DMS153 (cell line): Measurements from ENCODE around the gene HTT.
"Not testable (repeated sequence)": the region's sequence is repeated elsewhere in the genome, so short reads cannot be mapped to it uniquely, and the experiment has no call there.

Source experiments
- DNase-seq: peaks from one replicate; lab custom pipeline; 2025; lab: John Stamatoyannopoulos, UW

HTT gene

DNA sequence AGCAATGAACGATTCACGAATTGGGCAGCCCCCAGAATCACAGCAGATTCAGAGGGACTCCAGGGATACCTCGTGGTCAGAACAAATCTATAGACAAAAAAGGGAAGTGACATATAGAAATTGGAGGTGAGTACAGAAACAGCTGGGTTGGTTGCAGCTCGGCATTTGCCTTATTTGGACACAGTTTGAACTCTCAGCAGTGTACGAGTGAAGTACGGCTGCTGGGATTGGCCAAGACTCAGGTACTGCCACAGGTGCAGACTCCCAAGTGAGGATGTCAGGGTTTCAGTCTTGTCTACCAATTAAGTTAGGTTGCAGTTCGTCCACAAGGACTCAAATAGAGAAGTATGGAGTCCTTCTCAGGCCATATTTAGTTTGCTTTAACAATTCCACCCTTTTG, 28.3 kb upstream of the HTT start:
- DNase-seq, result no peak

GRCh38 chr4:3046623-3047022, 27.9 kb upstream of the HTT start:
- no peak for DNase-seq

DNA sequence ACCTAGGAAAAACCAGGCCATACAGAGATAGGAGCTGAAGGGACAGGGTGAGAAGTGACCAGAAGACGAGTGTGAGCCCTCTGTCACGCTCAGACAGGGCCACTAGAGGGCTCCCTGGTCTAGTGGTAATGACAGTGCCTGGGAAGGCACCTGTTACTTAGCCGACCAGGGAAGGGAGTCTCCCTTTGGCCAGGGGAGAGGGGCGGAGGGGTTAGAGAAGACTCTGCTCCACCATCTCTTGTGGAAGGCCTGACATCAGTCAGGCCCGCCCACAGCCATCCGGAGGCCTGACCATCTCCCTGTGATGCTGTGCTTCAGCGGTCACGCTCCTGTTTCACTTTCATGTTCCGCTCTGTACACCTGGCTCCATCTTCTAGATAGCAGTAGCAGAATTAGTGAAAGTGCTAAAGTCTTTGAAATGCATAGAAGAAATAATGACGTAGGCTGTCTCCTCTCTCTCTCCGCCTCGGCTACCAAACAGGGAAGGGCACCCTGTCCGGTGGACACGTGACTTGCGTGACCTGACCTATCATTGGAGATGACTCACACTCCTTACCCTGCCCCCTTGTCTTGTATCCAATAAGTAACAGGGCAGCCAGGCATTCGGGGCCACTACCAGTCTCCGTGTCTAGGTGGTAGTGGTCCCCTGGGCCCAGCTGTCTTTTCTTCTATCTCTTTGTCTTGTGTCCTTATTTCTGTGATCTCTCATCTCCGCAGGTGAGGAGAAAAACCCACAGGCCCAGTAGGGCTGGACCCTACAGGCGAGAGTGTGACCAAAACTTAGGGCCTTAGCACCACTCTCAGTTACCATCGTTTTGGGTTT, 26.8 kb upstream of the HTT start:
- no peak for DNase-seq

DNA sequence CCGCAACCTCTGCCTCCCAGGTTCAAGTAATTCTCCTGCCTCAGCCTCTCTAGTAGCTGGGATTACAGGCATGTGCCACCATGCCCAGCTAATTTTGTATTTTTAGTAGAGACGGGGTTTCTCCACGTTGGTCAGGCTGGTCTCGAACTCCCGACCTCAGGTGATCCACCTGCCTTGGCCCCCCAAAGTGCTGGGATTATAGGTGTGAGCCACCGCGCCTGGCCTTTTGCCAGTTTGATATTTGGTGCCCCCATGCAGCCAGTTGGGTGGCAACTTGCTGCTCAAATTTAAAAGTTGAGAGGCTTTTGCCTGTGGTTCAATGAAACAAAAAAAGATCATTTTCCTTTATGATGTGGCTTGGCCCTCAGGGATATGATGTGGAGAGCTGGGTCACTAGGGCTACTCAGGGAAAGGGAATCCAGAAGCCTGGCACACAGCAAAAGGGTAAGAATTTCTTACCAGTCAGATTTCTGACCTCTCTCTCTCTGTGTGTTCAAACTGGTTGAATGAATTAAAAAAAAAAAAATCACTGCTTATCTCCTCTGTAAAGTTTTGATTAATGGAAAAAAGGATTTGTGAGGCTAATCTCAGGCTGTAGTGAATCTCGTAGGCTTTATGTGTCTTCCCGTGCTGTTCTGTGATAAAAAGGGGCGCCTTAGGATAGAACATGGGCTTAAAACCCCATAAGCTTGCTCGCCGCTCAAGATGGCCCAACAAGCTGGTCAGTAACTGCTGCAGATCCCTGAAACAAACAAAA, 23.2 kb upstream of the HTT start:
- DNase-seq, result not testable (repeated sequence)

DNA sequence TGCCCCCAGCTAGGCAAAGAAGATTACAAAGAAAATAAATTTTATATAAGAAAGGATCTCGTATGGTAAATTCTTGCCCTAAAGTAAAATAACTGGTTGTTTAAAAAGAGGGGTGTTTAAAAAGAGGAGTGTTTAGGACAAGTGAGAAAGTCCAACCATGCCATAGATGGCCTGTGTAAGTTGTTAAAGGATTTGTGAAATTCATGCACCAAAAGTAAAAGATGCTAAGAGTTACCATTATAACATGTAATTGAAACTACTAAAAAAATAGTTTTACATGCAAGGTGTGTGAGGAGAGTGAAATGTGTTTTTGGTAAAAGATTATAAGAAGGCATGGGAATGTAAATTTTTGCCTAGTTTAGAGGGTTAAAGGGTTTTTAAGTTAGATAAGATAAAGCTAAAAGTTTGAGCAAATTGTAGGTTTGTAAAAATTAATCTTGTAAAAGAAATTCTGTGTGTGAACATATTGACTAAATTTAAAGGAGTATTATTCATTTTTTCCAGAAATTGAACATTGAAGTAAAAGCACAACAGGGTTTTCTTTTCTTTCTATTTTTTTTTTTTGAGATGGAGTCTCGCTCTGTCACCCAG, 20.2 kb upstream of the HTT start:
- DNase-seq, result no peak

DNA sequence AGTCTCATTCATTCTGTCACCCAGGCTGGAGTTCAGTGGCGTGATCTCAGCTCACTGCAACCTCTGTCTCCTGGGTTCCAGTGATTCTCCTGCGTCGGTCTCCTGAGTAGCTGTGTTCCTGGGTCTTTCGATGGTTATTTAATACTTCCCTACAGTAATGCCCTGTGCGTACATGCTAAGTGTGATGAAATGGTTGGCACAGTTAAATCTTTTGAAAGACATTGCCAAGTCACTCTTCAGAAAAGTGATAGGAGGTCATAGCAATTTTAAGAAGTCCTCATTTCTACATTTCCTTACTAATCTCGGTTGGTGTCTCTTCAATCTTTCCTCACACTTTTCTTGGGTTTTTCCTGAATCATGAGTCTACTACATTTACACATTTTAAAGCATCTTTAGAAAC, 14.5 kb upstream of the HTT start:
- no peak for DNase-seq

GRCh38 chr4:3060946-3061345, 13.5 kb upstream of the HTT start:
- no peak for DNase-seq

GRCh38 chr4:3062471-3062870, 12.0 kb upstream of the HTT start:
- DNase-seq, result no peak

GRCh38 chr4:3065551-3065950, 8.9 kb upstream of the HTT start:
- DNase-seq, result no peak

- DNase-seq, result no peak
Observed at GRCh38 chr4:3066836-3067400, 7.6 kb upstream of the HTT start.

DNA sequence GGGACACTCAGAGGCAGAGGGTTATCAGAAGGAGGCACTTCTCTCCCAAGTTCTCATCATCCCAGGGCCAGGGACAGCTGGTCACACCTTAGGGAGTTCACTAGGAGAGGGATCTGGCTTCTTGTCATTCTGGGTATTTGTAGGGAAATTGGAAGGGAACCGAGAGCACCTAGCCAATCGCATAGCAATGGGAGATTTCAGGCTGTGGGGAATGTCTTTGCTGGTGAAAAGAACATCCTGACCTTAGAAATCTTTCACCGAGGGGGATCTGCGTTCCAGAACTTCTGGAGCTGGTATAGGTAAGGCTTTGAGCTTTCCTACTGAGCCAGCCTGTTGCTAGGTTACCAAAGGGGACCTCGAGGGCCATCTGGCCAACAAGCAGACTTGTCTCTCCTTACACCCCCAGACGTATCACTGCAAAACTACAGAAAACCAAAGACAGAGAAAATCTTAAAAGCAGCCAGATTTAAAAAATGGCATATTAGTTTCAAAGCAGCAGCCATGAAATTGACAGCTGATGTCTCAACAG, 6.9 kb upstream of the HTT start:
- DNase-seq, result no peak

DNA sequence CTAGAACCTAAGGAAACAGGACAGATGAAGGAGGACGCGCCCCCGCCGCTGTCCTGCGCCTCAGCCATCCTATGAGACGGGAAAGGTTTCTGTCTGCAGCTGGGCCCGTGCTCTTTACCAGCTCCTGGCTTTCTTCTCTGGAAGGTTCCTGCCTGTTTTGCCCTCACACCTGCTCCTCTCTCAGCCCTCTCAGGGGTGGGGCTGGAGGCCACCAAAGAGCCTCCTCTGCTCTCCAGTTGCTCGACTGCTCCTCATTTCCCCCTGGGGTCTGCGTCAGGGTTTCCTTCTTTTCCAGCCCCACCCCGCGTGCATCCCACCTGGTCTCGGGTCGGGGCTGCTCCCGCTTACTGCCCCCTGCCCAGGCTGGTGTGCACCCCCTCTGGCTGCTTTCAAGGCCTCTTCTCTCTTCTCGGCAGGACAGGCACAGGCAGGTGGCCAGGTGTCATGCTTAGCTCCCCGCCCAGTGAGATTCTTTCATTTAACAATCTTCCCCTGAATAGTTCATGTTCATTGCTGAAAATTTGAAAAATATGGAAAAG, 4.8 kb upstream of the HTT start:
- DNase-seq, result no peak

DNA sequence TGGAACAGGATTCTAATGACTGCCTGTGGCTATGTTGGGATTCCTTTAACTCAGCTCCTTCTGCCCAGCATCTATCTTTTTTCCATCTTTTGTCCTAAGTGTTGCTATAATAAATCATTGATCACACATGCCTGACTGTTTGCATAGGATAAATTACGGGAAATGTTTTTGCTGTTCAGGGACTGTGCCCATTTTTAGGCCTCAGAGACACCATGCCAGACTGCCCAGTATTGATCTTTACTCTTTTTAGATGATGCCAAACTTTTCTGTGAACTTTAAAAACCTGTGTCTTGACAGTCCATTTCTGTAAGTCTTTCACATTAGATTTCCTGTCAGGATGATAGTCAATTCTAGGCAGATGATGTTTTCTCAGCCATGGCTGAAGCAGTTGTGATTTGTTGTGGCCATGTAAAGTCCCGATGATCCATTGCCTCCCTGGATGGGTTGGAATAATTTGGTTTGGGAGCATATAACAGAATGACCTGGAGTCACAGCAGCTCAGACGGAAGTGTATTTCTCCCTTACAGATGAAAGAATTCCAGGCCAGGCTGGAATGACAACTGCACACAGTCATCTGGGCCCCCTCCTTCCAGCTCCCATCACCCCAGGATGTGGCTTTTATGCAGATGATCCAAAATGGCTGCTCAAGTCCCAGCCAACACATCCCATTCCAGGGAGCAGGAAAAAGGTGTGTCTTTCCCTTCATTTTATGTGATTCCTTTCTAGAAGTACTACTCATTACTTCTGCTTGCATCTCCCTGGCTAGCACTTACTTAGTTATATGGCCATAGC, 3.6 kb upstream of the HTT start:
- DNase-seq, result no peak

- DNase-seq, result no peak
Observed at GRCh38 chr4:3071811-3072210, 2.7 kb upstream of the HTT start.

- DNase-seq, result no peak
Observed at GRCh38 chr4:3073158-3074077, 1.1 kb upstream of the HTT start.

DNA sequence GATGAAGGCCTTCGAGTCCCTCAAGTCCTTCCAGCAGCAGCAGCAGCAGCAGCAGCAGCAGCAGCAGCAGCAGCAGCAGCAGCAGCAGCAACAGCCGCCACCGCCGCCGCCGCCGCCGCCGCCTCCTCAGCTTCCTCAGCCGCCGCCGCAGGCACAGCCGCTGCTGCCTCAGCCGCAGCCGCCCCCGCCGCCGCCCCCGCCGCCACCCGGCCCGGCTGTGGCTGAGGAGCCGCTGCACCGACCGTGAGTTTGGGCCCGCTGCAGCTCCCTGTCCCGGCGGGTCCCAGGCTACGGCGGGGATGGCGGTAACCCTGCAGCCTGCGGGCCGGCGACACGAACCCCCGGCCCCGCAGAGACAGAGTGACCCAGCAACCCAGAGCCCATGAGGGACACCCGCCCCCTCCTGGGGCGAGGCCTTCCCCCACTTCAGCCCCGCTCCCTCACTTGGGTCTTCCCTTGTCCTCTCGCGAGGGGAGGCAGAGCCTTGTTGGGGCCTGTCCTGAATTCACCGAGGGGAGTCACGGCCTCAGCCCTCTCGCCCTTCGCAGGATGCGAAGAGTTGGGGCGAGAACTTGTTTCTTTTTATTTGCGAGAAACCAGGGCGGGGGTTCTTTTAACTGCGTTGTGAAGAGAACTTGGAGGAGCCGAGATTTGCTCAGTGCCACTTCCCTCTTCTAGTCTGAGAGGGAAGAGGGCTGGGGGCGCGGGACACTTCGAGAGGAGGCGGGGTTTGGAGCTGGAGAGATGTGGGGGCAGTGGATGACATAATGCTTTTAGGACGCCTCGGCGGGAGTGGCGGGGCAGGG, 568 bp downstream of the HTT start:
- no peak for DNase-seq

DNA sequence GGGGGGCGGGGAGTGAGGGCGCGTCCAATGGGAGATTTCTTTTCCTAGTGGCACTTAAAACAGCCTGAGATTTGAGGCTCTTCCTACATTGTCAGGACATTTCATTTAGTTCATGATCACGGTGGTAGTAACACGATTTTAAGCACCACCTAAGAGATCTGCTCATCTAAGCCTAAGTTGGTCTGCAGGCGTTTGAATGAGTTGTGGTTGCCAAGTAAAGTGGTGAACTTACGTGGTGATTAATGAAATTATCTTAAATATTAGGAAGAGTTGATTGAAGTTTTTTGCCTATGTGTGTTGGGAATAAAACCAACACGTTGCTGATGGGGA, 1.1 kb downstream of the HTT start:
- DNase-seq, result no peak

GRCh38 chr4:3077796-3078195, 3.3 kb downstream of the HTT start:
- DNase-seq, result no peak

DNA sequence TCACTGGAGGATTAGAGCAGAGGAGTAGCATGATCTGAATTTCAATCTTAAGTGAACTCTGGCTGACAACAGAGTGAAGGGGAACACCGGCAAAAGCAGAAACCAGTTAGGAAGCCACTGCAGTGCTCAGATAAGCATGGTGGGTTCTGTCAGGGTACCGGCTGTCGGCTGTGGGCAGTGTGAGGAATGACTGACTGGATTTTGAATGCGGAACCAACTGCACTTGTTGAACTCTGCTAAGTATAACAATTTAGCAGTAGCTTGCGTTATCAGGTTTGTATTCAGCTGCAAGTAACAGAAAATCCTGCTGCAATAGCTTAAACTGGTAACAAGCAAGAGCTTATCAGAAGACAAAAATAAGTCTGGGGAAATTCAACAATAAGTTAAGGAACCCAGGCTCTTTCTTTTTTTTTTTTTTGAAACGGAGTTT, 5.2 kb downstream of the HTT start:
- no peak for DNase-seq
